Duodenal mucosa (tissue), 2 donors: Measurements from ENCODE around the gene LIFR.

Experiments used
- H3K27ac ChIP-seq: one replicate; pipeline ENCODE4 v1.7.0; 2013; ENCODE audit warnings: low read depth, low read length
- H3K27me3 ChIP-seq, 2 donors: one replicate each; pipeline ENCODE4 v1.7.0; 2013; ENCODE audit warnings: low read length in 2 of 2, control low read depth in 1 of 2; ENCODE audit not compliant: insufficient read depth in 2 of 2, control insufficient read depth in 1 of 2
- H3K36me3 ChIP-seq, 2 donors: one replicate each; pipeline ENCODE4 v1.7.0; 2013; ENCODE audit warnings: low read length in 2 of 2, control low read depth in 1 of 2; ENCODE audit not compliant: insufficient read depth in 2 of 2, control insufficient read depth in 1 of 2
- H3K4me1 ChIP-seq, 2 donors: one replicate each; pipeline ENCODE4 v1.7.0; 2013; ENCODE audit warnings: low read length in 2 of 2, control low read depth in 1 of 2; ENCODE audit not compliant: insufficient read depth in 2 of 2, control insufficient read depth in 1 of 2
- H3K4me3 ChIP-seq, 2 donors: one replicate each; pipeline ENCODE4 v1.7.0; 2013; ENCODE audit warnings: low read length in 2 of 2, low read depth in 1 of 2
- H3K9ac ChIP-seq, 2 donors: one replicate each; pipeline ENCODE4 v1.7.0; 2013; ENCODE audit warnings: low read length in 2 of 2, low read depth in 1 of 2
- H3K9me3 ChIP-seq, 2 donors: one replicate each; pipeline ENCODE4 v1.7.0; 2013; ENCODE audit warnings: low read length in 2 of 2, control low read depth in 1 of 2; ENCODE audit not compliant: control insufficient read depth in 1 of 2

The LIFR gene

DNA sequence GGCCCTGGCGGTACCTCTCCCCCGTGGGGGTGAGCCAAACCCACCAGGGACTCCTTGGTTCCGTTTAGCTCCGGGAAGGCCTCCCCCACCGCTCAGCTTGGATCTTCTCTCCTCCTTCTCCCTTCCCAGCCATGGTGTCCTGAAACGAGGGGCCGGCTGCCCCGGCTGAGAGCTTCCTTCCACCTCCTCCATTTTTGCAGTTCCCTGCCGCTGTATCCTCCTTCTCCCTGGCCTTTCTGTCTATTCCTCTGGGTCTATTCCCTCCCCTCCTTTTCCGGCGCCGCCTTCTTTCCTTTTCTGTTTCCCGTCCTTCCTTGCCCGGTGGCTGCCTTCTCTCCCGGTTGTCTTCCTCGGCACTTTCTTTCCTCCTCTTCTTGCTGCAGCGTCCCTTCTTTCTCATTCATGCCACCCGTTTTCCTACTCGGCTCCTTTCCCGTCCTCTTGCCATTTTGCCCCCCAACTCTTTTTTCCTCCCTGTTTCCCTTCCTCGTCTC, 110.4 kb downstream of the LIFR start:
- no peaks in the 10 kb centered on the region for H3K9me3 ChIP-seq
- no peaks in the 10 kb centered on the region for H3K36me3 ChIP-seq
- peaks cover under 1 to 6% of the 10 kb centered on the region in 2 donors for H3K27me3 ChIP-seq
- H3K4me1 ChIP-seq: no peaks in the 10 kb centered on the region
- H3K27ac ChIP-seq: no peak overlapping the region
- no peak overlapping the region for H3K9ac ChIP-seq
- no peak overlapping the region for H3K4me3 ChIP-seq

DNA sequence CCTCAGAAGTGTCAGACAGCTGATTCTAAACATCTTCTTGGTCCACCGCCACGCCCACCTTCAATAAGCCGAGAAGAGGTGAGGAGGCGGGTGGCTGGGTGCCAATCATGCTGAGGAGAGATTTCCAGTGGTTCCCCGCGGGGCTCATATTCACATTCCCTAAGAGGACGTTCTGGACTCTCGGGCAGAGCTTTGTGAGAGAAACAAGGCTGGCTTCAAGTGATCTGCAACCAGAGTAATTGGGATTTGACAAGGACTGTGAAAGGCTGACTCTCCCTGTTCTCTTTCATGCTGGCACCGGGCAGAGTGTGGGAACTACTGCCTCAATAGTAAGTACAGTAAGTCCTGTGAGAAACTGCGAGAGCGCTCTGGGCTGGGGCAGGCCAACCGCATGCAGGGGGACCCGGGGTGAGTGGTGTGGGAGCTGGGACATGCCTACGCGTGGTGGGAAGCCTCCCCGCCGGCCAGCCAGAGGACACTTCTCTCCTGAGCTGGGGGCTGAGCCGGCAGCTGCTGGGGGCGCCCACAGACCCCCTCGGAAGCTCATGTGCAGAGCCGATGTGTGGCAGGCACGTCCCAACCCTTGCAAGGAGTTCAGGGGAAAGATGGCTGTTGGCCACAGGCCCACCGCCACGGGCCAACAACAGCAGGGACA, 110.9 kb downstream of the LIFR start:
- Histone ChIP-seq H3K9me3 (no peaks in the 10 kb centered on the region), H3K4me1 (no peaks in the 10 kb centered on the region), H3K36me3 (no peaks in the 10 kb centered on the region), H3K27me3 (peaks cover 3% of the 10 kb centered on the region in 2 donors), H3K27ac (no peak overlapping the region), H3K4me3 (no peak overlapping the region), H3K9ac (no peak overlapping the region)

DNA sequence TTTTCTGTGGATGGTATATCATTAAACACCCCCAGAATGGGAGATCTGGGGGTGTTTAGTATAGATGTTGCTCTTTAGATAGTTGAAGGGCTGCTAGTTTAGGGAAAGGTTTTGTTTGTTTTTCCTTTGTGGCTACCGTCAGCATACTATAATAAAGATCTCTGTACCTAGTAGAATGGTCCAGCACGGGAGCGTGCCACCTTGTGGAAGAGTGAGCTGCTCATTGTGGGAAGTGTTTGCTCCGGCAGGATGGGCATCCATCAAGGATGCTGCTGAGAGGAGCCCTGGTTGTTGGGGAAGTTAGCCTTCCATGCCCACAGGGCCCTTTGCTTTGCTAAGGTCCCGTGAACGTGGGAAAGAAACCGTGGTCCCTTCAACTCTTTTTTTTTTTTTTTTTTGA, 113.1 kb downstream of the LIFR start:
- Histone ChIP-seq H3K9me3 (no peaks in the 10 kb centered on the region), H3K27ac (no peak overlapping the region), H3K4me1 (no peaks in the 10 kb centered on the region), H3K36me3 (no peaks in the 10 kb centered on the region), H3K4me3 (no peak overlapping the region), H3K9ac (no peak overlapping the region), H3K27me3 (peaks cover 3% of the 10 kb centered on the region in 2 donors)

DNA sequence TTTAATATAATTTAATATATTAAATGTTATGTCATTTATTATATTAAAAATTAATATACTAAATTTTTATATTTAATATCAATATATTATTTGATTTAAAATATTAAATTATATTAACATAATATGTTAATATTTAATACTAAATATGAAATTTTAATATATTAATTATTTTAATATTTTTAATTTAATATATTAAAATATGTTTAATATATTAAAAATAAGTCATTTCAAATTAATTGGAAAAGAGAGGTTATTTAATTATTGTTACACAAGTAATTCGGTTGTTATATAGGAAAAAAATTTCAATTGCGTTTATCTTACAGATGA, 114.2 kb downstream of the LIFR start:
- peaks cover 0 to 3% of the 10 kb centered on the region in 2 donors for H3K27me3 ChIP-seq
- no peaks in the 10 kb centered on the region for H3K9me3 ChIP-seq
- no peaks in the 10 kb centered on the region for H3K4me1 ChIP-seq
- H3K9ac ChIP-seq: no peak overlapping the region
- no peak overlapping the region for H3K4me3 ChIP-seq
- H3K36me3 ChIP-seq: no peaks in the 10 kb centered on the region
- H3K27ac ChIP-seq: no peak overlapping the region

DNA sequence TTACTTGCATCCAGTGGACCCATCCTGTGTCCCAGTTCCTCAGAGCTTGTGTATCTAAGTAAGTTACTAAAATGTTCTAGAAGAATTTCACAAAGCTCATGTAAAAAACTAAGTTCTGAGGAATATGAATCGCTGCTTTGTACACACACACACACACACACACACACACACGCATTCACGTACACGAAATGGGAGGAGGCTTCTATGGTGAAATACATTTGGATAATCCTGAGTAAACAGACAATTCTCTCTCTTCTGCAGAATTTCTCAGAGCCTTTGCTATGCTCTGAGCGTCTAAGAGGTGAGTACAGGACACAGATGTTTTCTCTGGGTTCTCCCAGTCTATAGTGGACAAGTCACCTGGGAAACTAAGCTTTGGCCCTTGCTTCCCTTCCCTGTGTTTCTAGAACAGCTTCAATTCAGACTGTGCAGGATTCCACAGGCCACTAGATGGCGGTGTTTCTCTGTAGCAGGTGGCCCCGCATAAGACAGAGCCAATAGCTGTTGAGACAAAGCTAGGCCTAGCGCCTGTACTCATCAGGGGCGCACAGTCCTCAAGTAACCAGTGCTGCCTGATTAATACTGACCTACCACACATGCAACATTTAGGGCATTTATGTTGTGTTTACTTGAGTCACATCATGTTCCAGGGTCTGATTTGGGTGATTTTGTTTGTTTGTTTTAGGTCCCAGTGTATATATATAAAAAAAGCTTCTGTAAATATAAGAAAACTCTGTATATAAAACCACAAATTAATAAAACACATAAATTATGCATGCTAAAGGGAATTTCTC, 114.8 kb downstream of the LIFR start:
- peaks cover 0 to 3% of the 10 kb centered on the region in 2 donors for H3K27me3 ChIP-seq
- H3K4me1 ChIP-seq: no peaks in the 10 kb centered on the region
- no peaks in the 10 kb centered on the region for H3K9me3 ChIP-seq
- no peaks in the 10 kb centered on the region for H3K36me3 ChIP-seq
- no peak overlapping the region for H3K4me3 ChIP-seq
- H3K27ac ChIP-seq: no peak overlapping the region
- no peak overlapping the region for H3K9ac ChIP-seq

DNA sequence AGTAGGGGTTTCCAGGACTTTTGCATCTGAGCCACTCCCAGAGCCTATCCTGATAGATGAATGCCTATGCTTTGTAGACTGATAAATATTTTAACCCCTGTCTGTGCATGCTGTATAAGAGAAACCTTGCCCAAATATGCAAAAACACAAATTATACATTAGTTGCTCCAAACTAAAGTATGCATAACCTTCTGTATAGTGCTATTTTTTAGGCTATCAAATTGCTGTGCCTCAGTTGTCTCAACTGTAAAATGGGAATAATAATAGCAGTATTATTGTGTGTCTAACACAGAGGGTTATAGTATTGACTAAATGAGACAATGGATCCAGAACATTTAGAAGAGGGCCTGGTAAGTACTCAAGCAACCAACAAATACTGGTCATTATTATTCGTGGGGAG, 117.7 kb downstream of the LIFR start:
- Histone ChIP-seq H3K36me3 (no peaks in the 10 kb centered on the region), H3K9me3 (no peaks in the 10 kb centered on the region), H3K27ac (no peak overlapping the region), H3K4me1 (no peaks in the 10 kb centered on the region), H3K27me3 (peaks cover 0 to 3% of the 10 kb centered on the region in 2 donors), H3K9ac (no peak overlapping the region), H3K4me3 (no peak overlapping the region)

DNA sequence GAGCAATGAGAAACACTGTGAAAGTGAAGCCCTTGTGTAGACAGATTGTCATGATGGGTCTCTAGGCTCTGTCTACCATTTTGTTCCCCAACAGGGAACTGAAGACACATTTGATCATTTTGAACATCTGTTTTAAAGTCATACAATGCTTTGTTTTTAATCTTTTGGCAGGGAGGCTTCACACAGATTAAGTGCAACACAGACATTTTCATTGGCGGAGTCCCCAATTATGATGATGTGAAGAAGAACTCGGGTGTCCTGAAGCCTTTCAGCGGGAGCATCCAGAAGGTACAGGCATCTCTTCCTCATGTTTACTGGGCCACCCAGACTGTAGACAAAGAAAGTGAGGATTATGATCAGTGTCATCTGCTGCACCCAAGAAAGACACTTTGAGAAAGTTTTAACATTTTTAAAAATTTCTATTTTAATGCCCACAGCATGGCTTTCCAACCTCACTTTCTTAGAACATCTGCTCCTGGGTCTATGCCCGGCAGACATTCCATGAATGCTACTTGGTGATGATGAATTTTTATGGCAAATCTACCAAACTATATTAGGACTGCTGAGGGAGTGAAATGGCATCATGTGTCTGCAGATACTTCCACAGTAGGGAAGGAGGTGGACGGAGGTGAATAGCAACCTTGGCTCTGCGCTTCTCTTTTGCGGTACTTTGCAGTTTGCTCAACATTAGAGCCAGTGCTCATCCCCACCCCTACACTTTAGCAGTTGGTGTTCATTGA, 121.3 kb downstream of the LIFR start:
- H3K27me3 ChIP-seq: no peaks in the 10 kb centered on the region
- H3K36me3 ChIP-seq: no peaks in the 10 kb centered on the region
- H3K4me3 ChIP-seq: no peak overlapping the region
- H3K4me1 ChIP-seq: peaks cover 0 to 6% of the 10 kb centered on the region in 2 donors
- H3K9me3 ChIP-seq: no peaks in the 10 kb centered on the region
- H3K9ac ChIP-seq: no peak overlapping the region
- H3K27ac ChIP-seq: no peak overlapping the region

DNA sequence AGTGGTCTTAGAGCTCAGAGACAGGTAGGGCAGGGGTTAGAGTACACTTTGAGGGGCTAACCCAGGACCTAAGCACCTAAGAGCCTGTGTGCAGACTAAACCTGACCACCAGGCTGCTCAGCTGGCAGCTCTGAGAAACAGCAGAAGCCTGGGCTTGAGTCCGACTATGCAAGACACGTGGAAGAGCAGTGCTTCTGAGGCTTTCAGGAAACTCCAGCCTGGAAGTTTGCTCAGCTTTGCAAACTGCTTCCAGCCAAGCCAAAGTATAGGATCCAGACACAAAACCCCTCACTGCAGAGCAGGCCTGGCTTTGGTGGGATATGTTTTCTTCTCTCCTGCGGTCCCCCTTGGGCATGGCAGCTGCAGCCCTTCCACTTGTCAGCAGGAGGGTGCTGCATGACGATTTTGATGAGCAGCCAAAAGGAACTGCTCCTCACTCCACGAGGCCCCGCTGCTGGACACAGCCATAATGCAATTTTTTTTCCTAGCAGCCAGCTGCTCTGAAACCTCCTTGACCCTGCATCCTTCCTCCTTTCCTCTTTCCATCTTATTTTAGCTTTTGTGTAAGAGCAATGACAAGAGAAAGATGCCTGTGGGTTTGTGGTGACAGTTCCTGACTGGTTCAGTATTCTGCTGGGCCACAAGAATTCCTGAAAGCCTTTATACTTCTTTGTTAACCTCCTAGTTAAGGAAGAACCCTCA, 123.1 kb downstream of the LIFR start:
- Histone ChIP-seq H3K9ac (no peak overlapping the region), H3K27me3 (no peaks in the 10 kb centered on the region), H3K36me3 (no peaks in the 10 kb centered on the region), H3K27ac (no peak overlapping the region), H3K4me3 (no peak overlapping the region), H3K4me1 (peaks cover 0 to 6% of the 10 kb centered on the region in 2 donors), H3K9me3 (no peaks in the 10 kb centered on the region)

DNA sequence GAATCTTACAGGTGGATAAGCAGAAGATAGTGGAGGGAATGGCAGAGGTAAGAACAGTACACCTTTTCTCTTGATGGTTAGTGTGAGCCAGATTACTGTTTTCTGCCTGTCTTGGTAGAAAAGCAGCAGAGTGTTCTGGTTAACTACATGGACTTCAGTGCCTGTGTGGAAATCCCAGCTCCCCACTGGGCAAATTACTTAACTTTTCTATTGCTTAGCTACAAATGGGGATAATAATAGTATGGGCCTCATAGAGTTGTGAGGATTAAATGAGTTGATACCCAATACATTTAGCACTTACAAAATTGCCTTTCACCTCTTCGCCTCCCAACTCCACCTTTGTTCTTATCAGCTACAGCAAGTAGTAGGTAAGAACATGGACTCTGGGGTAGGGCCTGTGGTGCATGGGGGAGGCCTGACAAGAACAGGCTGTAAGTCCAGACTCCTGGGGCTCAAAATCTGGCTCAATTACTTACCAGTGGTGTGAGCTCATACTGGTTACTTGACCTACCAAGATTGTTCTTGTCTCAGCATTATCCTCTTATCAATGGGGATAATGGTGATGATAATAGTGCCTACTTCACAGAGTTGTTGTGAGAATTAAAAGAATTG, 125.1 kb downstream of the LIFR start:
- Histone ChIP-seq H3K36me3 (no peaks in the 10 kb centered on the region), H3K9ac (no peak overlapping the region), H3K9me3 (no peaks in the 10 kb centered on the region), H3K27ac (no peak overlapping the region), H3K27me3 (no peaks in the 10 kb centered on the region), H3K4me3 (no peak overlapping the region), H3K4me1 (peaks cover 0 to 6% of the 10 kb centered on the region in 2 donors)
